GM12801 (cell line): ENCODE data around the gene TEX38.

ENCODE experiments used
- TF ChIP-seq, protein P1 (sequence below): IDR thresholded peaks from one replicate; pipeline ENCODE4 v1.5.1; 2011; ENCODE audit warnings: control low read depth; ENCODE audit not compliant: insufficient read length; ENCODE audit errors: extremely low read depth

The TEX38 gene

DNA sequence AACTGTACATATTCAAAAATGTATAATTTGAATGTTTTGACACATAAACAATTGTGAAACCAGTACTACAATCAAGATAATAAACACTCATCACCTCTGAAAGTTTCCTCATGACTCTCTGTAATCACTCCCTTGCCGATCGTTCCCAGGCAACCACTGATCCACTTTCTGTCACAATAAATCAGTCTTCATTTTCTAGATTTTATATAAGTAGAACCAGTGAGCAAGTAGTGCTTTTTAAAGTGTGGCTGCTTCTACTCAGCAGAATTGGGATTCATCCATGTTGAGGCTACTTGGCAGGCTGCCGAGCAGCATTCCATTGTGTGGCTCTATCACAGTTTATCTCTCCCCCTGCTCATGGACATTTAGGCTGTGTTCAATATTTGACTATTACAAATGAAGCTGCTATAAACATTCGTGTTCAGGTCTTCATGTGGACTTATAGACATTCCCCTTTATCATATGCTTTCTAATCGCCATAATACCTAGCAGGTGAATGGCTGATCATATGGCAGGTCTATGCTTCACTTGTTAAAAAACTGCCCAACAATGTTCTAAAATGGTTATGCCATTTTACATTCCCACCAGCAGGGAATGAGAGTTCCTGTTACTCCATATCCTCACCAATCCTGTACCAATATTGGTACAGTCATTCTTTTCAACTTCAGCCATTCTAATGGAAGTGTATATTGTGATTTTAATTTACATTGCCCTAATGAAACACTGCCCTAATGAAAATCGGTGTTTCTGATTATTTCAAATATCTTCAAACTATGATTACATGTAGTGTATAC, 20.5 kb downstream of the TEX38 start:
- TF ChIP-seq, protein P1, sequence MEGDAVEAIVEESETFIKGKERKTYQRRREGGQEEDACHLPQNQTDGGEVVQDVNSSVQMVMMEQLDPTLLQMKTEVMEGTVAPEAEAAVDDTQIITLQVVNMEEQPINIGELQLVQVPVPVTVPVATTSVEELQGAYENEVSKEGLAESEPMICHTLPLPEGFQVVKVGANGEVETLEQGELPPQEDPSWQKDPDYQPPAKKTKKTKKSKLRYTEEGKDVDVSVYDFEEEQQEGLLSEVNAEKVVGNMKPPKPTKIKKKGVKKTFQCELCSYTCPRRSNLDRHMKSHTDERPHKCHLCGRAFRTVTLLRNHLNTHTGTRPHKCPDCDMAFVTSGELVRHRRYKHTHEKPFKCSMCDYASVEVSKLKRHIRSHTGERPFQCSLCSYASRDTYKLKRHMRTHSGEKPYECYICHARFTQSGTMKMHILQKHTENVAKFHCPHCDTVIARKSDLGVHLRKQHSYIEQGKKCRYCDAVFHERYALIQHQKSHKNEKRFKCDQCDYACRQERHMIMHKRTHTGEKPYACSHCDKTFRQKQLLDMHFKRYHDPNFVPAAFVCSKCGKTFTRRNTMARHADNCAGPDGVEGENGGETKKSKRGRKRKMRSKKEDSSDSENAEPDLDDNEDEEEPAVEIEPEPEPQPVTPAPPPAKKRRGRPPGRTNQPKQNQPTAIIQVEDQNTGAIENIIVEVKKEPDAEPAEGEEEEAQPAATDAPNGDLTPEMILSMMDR, result no peak

DNA sequence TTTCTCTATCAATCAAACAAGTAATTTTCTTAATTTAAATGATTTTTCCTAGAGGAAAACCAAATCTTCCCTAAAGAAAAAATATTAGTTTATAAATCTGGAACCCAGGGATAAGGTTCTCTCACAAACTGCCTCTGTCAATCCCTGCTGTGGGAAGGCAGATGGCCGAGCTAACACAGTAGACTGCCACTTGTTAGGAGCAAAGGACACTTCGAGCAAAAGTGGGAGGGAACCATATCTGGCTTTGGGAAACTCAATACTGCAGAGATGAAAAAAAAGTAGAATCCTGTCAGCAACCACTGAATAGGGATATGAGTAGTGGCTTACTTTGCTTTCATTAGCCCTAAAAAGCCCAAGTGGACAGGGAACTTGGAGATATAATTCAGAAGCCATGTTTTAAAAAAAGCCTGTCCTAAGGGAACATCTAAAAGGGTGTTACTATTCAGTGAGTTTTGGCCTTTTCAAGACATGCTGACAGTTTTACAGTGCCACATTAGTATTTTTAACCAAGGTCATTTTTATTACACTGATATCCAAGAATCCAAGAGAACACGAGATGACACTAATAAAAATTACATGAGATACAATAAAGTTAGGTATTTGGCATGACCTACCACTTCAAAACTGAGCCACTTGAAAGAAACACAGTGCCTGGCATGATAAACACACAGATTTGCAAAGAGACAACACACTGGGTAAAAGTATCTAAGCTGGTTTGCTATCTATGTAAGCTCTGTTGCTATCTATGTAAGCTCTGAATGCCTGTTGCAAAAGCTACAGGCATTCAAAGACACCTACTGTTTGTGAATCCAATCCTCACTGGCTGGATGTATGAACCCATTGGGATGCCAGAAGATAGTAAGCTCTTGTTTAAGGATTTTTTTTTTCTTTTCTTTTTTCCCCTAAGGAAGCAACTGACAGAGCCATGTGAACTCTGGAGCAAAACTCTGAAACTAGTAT, 21.4 kb downstream of the TEX38 start:
- TF ChIP-seq, protein P1, result no peak

DNA sequence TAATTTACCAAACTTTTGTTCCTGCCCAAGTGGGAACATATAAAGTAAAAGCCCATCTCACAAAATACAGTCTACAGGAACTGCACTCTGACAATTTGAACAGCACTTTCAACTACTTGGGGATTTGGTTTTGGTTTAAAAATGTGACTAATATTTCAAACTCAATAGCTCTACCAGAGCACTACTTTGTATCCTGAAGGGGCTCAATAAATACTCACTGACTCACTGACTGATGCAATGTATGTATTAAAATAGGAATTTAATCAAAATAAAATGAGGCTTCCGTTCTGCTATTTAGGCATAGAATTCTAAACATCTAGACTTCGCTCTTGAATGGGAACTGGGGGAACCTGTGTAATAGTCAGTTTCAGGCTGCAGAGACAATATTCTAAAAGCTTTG, 25.4 kb downstream of the TEX38 start:
- TF ChIP-seq, protein P1, result no peak

DNA sequence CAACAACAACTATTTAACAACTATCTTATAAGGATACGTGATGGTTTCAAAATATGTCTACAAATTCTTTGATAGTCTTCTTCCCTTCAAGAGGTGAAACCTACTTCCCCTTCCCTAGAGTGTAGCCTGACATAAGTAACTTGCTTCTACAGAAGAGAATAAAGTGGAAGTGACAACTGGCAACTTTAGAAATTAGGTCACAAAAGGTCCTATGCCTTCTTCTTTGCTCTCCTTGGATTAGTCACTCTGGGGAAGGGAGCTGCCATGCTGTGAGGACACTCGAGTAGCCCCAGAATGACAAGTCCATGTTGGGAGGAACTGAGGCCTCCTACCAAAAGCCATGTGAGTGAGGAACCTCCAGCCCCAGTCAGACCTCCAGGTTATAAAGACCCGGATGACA, 28.0 kb downstream of the TEX38 start:
- TF ChIP-seq, protein P1, result no peak

DNA sequence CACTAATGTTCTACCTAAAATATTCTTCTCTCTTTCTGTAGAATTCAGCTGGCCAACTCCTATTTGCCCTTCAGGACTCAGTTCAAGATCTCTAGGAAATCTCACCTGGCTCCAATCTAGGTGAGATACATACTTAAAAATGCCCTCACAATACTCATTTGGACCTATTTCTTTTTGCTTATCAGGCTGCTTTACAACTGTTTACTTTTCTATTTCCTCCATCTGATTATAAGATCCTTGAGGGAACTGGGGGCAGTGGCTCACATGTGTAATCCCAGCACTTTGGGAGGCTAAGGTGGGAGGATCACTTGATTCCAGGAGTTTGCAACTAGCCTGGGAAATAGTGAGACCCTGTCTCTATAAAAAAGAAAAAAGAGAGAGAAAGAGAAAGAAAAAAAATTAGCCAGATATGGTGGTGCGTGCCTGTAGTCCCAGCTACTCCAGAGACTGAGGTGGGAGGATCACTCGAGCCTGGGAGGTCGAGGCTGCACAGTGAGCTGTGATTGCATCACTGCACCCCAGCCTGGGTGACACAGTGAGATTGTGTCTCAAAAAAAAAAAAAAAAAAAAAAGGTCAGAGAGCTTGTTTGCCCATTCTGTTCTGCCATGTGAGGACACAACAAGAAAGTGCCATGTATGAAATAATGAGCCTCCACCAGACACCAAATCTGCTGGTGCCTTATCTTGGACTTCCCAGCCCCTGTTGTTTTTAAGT, 32.4 kb downstream of the TEX38 start:
- TF ChIP-seq, protein P1, result no peak

DNA sequence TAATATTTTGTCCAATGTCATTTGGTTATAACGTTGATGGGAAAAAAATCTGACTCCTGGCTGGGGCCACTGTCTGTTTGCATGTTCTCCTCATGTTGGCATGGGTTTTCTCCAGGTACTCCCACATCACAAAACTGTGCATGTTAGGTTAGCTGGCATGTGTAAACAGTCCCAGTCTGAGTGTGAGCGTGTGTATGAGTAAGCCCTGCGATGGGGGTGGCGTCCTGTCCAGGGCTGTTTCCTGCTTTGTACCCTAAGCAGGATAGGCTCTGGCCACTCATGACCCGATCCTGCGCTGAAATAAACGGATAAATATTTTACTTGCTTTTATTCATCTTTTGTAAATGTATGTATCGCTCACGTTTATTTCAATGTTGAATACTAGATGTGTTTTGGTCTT, 33.8 kb downstream of the TEX38 start:
- TF ChIP-seq, protein P1, result no peak

DNA sequence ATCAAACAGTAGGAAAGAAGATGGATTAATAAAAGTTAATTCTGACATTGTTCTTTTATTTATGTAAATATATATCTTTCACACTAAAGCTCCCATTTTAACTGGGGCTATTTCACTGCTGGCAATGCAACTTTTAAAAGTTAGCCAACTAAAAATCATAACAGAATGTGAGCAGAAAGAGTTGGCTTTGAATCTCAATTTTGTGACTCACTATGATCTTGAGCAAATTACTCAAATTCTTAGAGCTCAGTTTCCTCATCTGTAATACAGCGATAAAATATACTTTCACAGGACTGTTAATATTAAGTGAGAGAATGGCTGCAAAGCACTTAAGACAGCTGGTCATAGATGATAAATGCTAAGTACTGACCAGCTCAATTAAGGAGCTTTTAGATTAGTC, 36.5 kb downstream of the TEX38 start:
- TF ChIP-seq, protein P1, result no peak
